Measurements from ENCODE around the gene NCK2.

GRCh38 chr2:105803337-105803736 lies 58.6 kb downstream of the NCK2 start:
- TF ChIP-seq ZHX1 (CRISPR knock-in tag; IDR thresholded peaks at IDR 0.05; ENCODE audit: low read depth) (no peak), RERE (CRISPR knock-in tag; IDR thresholded peaks at IDR 0.05; ENCODE audit: low read depth) (no peak), ATF3 (CRISPR knock-in tag; IDR thresholded peaks at IDR 0.05) (no peak), ZMAT5 (CRISPR knock-in tag; IDR thresholded peaks at IDR 0.05; ENCODE audit: borderline replicate concordance, low read depth) (no peak), ZNF121 (CRISPR knock-in tag; IDR thresholded peaks at IDR 0.05) (no peak), PAF1 (CRISPR knock-in tag; IDR thresholded peaks at IDR 0.05) (no peak), DRAP1 (CRISPR knock-in tag; IDR thresholded peaks at IDR 0.05) (no peak), GABPA (IDR thresholded peaks at IDR 0.05; ENCODE audit: low read depth, low read length) (no peak), GABPA (CRISPR knock-in tag; IDR thresholded peaks at IDR 0.05; ENCODE audit: low read depth) (no peak), ATF6 (CRISPR knock-in tag; conservative IDR thresholded peaks at IDR 0.05) (no peak), SMC3 (IDR thresholded peaks at IDR 0.05; ENCODE audit: low read length) (no peak), NFRKB (IDR thresholded peaks at IDR 0.05) (no peak)

Data from HepG2 (cell line).